Measurements from ENCODE around the gene SFMBT2.

- TF ChIP-seq SUZ12 (IDR thresholded peaks at IDR 0.05; ENCODE audit: extremely low read depth, insufficient read depth, insufficient read length): no peak
- no peak for TF ChIP-seq YY1 (IDR thresholded peaks at IDR 0.05; ENCODE audit: insufficient read depth, insufficient read length)
These were observed 10.7 kb upstream of the SFMBT2 start for GRCh38 chr10:7421526-7421925.

All from NT2/D1 (cell line).